Measurements from ENCODE around the gene SNCAIP.
"Not testable (repeated sequence)": the region's sequence is repeated elsewhere in the genome, so short reads cannot be mapped to it uniquely, and the experiment has no call there.

SNCAIP gene

DNA sequence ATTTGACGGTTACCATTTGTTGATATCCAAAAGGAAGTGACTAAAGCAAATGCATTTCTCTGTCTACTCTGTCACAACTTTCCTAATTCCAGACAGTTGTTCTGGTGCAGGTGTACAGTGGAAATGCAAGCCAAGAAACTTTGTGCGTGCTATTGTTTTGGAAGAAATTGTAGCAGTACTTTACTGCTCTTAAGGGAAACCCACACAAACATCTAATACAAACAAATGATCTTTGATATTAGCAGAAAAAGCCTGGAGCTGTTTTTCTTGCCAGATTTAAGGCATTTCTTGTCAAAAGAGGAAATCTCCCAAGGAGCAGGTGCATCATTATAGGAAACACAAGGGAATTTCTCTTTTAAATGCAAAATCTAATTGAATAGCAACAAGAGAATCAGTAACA, 2.0 kb downstream of the SNCAIP start:
- DNase-seq (ENCODE audit: low spot score): no peak

DNA sequence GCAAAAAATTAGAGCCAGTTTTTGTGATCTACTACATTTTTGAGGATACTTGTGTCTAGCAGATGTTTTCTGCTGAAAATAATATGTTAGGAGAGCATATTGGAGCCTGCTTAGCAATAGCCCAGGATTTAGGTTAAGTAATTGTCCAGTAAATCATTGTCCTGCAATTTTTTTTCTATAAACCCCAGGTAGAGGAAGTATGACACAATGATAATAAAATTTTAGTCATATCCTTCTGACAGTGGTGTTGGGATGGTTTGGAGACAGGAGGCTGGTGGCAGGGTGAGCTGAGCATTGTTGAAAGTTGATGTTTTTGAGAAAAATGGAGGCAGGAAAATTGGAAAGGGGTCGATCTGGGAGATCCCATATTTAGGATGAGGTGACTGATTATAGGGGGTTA, 3.5 kb downstream of the SNCAIP start:
- DNase-seq (ENCODE audit: low spot score): no peak

DNA sequence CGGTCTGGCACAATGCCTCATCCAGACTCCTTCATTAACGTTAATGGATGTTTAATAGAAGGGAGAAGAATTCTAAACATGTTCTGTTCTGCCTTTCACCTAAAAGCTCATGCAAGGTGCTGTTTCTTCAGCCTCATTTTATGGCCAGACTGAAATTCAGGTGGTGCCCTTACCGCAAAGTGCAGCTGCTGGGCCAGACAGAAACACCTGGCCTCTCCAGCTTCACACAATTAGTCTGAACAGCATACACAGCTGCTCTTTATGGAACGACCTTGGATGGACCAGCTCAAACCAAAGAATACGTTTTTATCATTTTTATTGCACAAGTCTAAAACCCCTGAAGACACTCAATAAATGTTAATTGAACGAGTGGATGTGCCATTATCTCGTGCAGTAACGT, 4.6 kb downstream of the SNCAIP start:
- DNase-seq (ENCODE audit: low spot score): no peak

DNA sequence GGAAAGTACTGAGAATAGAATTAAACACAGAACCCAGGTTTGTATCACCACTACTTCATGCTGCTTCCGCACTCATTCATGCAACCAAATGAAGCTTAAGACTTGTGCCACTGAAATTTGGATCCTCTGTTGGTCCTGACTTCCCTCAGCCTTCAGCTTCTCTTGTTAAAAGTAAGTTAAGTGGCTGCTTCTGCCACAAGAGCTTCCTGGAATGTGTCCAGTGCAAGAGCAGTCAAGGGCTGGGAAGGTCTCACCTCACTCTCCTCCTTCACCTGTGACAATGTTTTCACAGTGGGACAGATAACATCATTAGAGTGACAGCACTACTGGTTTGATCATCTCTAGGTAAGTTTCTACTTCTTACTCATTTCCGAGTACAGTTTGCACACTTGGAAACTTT, 7.9 kb downstream of the SNCAIP start:
- no peak for DNase-seq (ENCODE audit: low spot score)

DNA sequence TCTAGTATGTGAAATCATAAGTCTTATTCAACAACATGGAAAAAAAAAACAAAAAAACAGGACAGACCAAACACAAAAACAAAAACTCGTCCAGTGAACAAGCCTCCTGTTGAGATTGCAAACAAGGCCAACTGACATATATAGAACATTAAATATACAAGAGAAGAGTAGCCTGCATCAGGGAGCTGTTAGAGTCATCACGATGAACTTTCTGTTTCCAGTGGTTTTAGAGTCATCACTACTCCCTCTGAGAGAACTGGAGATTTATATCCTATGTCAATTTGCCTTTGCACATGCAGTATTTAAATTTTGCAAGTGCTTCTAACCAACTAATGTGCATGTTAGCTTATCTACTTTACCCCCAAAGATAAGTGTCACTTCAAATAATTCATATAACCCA, 9.9 kb downstream of the SNCAIP start:
- no peak for DNase-seq (ENCODE audit: low spot score)

DNA sequence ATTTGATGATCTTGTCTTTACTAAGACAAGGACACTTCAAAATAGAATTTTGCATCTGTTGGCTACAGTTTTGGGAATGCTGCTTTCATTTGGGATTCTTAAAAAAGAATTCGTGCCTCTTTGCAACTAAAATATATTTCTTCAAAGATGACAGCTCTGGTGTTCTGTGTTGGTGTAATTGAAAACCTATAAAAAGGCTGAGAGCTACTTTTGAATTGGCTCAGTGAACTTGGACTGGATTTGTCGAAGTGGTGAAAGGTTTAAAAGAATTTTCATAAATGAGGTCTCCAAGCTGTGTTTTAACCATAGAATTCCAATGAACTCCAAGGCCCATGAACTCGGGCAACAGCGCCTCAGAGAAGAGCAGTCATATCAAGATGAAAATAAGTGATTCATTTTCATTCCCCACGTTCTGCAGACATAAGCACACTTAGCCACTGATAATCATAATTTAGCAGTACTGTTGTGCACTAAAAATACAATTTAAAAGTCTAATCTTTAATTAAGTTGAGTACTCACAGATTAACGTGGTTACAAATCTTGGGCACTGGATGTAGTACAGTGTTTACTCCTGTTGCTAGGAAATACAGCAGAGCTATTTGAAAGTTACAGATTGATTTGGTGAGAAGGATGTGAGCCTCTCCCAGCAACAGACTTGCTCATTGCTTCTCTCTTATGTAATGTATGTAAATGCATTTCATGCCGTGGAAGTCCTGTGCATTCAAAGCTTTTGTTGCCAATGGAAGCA, 10.9 kb downstream of the SNCAIP start:
- no peak for DNase-seq (ENCODE audit: low spot score)

DNA sequence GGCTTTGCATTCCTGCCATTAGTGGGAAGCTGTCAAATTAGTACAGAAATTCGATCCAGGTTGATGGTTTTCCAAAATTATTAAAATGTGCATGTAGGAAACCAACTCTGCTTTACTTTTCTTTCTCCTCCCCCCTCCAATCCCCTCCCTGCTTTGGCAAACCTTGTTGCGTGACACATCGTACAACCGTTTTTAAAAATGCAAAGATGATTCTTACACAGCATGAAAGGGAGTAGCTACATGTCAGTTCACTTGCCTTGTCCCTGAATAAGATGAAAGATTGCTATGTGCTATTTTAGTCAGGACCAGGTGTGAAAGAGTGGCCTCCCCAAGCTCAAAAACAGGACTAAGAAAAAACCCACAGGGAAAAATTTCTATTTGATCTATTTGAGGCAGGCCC, 11.7 kb downstream of the SNCAIP start:
- no peak for DNase-seq (ENCODE audit: low spot score)

DNA sequence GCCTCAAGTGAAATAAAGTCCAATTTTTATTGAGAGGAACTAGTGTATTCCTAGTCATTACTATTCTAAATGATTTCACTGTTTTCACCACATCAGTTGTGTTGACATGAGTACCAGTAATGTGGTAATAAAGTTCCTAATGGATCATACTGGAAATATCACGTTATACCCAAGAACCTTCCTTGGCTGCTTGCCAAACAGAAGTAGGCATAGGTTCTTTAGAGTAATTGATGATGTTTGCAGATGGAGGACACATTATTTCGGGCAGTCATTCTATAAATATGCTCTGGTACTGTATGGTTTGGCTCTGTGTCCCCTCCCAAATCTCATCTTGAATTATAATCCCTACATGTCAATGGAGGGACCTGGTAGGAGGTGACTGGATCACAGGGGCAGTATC, 15.1 kb downstream of the SNCAIP start:
- DNase-seq (ENCODE audit: low spot score): no peak

DNA sequence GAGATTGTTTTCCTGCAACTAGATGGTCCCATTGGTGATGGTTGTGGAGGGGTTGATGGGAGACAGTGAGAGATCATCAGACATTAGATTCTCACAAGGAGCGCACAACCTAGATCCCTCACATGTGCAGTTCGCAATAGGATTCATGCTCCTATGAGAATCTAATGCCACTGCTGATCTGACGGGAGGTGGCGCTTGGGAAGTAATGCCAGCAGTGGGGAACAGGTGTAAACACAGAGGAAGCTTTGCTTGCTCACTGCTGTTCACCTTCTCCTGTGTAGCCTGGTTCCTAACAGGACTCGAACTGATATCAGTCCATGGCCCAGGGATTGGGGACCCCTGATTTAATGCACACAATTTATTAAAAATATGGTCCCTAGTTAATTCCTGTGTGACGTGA, 18.8 kb downstream of the SNCAIP start:
- no peak for DNase-seq (ENCODE audit: low spot score)

DNA sequence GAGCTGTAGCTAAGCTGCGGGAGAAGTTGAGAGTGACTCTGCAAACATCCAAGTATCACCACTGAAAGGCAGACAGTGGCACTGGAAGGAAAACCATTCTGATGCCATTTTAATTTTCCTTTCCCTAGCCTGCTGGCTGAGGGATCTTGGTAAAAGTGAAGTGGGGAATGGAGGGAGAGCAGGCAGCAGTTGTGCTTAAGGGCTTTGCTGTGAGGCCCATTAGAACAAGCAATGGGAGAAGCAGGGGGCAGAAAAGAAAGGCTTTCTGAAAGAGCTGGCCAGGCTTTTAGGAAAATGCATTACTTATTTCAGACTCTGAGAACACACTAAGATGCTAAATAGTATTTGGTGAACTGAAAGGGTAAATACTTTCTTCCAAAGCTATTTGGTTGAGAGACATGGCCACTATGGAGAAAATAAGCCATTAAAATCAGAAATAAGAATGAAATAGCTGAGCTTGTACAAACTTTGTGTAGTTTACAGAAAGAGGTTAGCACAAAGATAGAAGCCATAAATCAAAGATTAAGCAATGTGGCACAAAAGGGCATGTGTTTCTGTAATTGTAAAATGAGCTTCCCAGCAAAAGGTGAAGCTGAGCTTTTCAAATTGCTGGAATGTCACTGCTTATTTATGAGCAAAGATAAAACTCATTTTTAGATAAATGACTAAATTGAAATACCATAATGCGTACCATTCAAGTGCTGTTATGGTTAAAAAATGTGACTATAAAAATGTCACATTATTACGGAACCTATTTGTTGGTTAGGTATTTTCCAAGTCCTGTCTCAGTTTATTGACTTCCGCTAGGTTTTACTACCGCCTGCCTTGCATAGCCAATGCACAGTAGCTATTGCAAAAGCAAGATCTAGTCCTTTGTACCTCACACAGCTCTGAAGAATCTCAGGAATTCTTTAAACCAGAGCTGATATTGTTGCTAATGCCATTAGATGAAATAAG, 20.8 kb downstream of the SNCAIP start:
- DNase-seq (ENCODE audit: low spot score): no peak

DNA sequence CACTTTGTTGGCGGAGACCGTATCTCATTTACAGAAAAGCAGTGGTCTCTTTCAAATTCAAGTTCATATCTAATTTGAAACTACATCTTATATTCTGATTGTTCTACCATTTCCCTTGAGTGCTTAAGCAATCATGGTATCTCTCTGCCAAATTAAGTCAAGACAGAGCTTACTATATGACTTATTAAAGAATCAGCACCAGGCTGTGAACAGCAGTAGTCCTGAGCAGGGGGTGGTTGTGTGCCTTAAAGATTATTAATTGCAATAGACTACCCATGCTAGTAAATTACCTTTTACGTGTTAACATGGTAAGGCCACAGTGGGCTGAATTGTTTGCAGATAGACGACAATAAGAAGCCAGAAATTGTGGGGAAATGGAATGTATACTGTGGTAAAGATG, 21.5 kb downstream of the SNCAIP start:
- DNase-seq (ENCODE audit: low spot score): no peak

DNA sequence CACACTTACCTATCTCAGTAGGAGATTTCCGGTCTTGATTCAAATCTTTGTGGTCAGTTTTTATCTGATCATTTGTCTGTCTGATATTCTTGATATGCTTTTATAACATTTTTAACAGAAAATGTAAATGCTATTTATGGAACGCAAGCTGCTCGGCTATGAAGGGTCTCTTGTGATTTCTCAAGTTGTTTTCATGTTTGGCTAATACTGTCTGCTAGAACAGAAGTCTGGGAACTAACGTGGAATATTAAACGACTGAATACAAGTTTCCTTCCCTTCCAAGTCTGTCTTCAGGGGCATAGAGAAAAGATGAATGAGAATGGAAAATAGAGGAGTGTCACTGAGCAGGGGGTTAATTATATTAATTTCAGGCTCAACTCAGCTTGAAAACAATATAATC, 27.6 kb downstream of the SNCAIP start:
- no peak for DNase-seq (ENCODE audit: low spot score)

DNA sequence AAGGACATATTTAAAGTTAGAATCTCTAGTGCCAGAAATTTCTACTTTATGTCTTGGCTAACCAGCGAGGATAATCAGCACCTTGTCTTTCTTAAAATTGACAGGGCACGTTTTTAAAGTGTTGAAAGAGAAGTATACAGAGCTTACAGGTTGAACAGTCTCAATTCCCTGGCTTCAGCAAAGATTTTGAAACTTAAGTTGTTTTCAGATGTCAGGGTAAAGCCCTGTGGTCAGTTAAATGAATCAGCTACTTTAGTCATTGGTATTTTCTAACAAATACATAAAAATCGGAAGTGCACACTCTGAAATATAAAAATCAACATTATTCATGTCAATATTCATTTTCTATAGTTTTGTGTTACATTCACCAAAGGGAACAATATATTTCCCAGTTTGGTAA, 29.1 kb downstream of the SNCAIP start:
- no peak for DNase-seq (ENCODE audit: low spot score)

DNA sequence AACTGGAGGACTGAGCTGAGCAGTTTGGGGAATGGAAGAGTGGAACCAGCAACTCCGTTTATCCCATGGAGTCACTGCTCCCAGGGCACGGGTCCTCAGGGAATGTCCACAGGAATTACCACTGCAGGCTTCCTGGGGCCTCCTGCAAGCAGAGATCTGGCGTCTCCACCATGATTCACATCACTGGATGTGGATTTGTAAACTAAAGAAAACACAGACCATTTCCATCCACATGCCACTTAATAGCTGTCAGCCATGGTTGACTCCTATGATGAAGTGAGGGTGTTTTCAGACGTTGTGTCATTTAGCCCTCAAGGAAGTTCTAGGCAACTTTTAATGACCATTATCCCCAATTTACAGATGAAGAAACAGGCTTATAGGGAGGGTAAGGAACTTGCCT, 30.2 kb downstream of the SNCAIP start:
- DNase-seq (ENCODE audit: low spot score): no peak

DNA sequence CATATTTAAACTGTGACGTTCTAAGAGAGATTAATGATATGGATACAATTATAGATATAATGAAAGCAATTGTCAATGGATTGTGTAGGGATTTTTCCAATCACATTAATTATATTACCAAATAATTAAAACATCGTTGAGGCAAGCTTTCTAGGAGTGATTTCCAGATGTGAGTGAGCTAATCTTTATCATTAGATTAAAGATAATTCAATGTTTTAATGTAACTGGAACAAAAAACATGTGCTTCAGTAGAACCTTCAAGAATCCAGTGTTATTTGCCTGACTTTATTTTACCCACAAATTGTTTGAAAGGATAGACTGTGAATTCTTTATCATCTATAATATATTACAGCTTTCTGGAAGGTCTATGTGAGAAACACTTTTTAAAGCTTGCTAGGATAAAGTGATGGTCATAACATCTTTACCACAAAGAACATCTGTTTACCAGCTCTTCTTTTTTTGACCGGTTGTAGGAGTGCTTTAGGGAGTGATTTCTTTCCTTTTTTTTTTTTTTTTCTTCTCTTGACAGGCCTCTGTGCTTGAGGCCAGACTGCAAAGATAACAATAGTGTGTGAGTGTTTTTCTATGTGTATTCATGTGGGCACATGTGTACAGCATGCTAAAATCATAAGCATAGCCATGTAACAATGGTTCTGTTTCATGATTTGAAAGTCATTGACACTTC, 35.0 kb downstream of the SNCAIP start:
- DNase-seq (ENCODE audit: low spot score): no peak

DNA sequence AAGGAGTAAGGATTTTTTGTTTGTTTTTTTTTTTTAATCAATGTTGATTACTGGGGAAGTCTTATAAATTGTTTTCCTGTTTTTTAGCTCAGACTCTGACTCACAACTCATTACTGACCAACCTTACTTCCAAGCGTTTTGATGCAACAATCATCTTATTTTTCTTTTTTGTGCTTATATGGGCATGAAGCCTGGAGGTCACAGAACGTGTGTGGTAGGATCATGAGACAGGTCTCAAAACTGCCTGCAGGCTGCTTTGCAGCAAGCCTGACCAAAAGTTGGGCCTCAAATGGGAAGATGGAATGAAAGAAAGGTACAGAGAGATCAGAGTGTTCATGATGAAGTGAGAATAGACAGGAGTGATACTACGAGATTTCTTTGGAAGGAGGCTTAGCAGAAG, 38.5 kb downstream of the SNCAIP start:
- no peak for DNase-seq (ENCODE audit: low spot score)

DNA sequence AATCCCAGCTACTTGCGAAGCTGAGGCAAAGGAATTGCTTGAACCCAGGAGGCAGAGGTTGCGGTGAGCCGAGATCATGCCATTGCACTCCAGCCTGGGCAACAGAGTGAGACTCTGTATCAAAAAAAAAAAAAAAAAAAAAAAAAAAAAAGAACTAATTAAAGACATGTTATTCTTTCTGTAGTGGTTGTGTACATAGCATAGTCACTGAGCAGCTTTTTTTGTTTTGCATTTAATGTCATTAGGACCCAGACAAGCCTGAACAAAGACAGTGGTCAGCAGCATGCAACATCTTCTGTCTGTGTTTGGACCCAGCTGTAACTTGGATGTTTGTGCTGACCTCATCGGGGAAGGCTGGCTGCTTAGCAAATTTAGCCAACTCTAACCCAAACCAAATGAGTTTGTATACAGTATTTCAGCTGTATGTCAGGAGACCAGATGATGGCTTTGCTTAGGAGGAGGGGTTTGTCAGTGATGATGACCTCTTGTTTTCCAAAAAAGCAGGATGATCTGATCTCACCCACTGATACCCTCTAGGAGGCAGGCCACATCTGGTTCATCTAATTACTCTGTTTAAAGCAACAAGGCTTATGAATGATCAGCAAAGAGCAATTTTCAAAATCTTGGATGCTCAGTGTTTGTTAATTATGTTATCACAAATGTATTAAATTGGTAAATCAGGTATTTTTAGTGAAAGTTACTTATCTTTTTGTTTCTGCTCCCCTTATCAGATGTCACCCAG, 39.5 kb downstream of the SNCAIP start:
- DNase-seq (ENCODE audit: low spot score): no peak

DNA sequence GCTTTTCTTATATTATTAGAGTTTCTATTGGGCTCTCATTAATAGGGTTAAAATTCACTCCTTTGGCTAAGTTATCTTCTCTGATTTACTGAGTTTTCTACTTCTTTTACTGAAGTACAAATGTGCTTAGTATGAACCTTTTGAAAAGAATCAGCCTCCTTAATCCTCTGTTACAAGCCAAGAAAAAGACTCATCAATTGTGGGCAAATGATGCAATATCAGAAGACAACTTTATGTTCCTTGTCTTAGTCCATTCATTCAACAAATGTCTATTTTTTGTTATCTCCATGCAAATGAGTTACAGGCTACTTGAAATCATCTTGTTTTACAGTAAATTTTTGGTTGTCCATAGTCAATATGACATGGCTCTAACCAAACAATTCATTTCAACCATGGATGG, 40.3 kb downstream of the SNCAIP start:
- DNase-seq (ENCODE audit: low spot score): no peak

DNA sequence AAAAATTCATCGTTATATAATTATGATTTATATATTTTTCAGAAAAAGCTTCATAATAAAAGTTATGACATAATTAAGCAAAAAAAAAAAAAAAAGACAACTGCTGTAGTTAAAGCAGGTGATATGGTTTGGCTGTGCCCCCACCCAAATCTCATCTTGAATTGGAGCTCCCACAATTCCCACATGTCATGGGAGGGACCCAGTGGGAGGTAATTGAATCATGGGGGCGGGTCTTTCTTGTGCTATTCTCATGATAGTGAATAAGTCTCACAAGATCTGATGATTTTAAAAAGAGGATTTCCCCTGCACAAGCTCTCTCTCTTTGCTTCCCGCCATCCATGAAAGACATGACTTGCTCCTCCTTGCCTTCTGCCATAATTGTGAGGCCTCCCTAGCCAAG, 41.3 kb downstream of the SNCAIP start:
- not testable (repeated sequence) for DNase-seq (ENCODE audit: low spot score)

DNA sequence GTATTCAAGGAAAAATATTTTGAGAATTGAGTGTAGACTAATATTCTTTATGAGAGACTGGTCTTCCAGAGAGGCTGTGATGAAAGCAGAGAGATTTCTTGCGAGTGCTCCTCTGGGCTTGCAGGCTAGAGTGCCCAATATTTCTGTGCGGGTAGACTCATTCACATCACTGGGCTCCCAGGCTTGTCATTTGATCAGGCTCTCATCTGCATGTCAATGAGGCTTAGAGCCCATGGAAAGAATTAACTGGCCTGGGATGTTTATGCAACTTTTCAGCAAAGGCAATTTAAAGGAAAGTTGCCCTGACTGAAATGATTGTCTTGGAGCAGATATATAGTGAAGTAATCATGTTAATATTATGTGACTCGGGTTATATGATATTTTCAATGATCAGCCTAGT, 42.3 kb downstream of the SNCAIP start:
- DNase-seq (ENCODE audit: low spot score): no peak

DNA sequence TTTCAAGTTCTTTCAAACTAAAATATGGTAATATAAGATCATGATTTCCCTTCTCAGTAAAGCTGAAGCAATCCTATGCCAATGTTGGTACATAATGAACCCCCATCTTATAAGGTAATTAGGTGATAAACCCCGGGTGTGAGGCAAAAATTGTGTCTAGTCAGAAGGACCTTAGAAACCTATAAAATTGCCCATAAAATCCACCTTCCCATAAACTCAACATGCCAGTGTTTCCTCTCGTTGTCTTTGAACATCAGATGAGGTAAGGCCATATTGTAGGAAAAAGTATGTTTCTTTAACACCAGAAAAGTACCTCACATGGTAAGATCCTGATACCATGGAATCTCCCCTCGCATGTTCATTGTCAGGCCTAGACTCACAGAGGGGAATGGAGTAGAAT, 43.3 kb downstream of the SNCAIP start:
- DNase-seq (ENCODE audit: low spot score): no peak

DNA sequence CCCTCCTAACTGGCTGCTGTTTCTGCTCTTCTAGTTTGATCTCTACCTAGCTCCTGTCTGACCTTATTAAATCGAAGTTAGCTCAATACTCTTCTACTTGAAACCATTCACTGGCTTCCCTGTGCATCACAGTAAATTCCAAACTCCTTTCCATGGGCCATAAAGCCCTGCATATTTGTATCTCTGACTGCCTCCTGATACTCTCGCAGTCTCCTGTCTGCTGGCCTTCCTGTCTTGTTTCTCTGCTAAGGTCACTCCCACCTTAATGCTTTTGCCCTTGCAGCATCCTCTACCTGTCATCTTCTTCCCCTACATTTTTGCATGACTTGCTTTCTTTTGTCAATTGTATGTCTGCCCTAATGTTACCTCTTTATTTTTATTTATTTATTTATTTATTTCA, 44.8 kb downstream of the SNCAIP start:
- DNase-seq (ENCODE audit: low spot score): no peak

Measured in hepatic stellate cell (primary cell).